Measurements from ENCODE around the gene WNT4. TPM values are rescaled to one million over a fixed set of nuclear protein-coding genes. Genes with fewer than 3 reads are reported as not detected.

The WNT4 gene
- total RNA-seq, 1 experiment from 2014 or later, result 0.70 TPM

DNA sequence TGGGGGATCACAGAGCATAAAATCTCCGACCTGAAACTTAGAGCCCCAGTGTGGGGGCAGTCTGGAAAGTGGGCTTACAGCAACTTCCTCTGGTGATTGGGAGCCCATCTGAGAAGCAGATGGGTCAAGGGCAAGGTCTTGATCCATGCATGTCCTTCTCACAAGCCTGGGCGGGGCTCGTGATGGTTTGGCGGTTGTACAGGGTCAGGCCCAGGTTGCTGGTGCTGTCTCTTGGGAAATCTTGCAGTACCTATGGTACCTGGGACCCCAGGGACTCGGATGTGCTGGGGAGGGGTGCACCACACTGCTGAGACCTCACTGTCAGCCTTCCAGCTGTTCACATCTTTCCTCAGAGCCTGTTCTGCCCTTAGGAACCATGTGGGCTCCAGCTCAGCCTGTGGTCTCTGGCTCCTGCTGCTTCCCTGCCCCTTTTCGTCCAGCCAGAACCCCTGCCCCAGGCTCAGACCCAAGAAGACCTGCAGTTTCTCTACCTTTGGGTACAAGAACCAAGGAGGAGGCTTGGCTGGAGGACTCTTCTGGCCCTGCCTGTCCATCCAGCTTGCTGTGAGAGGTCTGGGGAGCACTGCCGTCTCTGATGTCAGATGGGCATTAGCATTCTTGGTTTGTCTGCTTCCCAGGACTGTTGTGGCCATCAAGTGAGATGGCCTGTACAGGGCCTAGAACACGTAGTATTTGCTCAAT is 24.5 kb downstream of the WNT4 start:
- ChIA-PET CTCF (interaction anchor here (0.8 to 0.9 kb wide), 2 partner anchors 13 to 524 kb away, joined by 3 read pairs; no protein-coding TSS in a partner anchor), POLR2A (no interaction called here)
- DNase-seq (ENCODE audit: low spot score), result no peak
- H3K27ac Mint-ChIP-seq, result peak overlapping the region; percentile 51
- no peak for ATAC-seq
- peaks cover 44% of the 10 kb centered on the region for H3K4me1 Mint-ChIP-seq
- H3K36me3 Mint-ChIP-seq, result no peaks in the 10 kb centered on the region
- TF ChIP-seq ZNF232 (CRISPR knock-in tag; IDR thresholded peaks at IDR 0.05) (no peak), STAT6 (CRISPR knock-in tag; conservative IDR thresholded peaks at IDR 0.05; ENCODE audit: low read depth) (no peak), NR2C2 (CRISPR knock-in tag; IDR thresholded peaks at IDR 0.05) (no peak), FOXJ3 (CRISPR knock-in tag; IDR thresholded peaks at IDR 0.05; ENCODE audit: borderline replicate concordance) (no peak), ESRRA (CRISPR knock-in tag; IDR thresholded peaks at IDR 0.05; ENCODE audit: borderline replicate concordance) (no peak), E2F5 (CRISPR knock-in tag; IDR thresholded peaks at IDR 0.05) (no peak), CTCF (IDR thresholded peaks at IDR 0.05) (no peak), SMAD4 (CRISPR knock-in tag; IDR thresholded peaks at IDR 0.05) (no peak), MYBL2 (CRISPR knock-in tag; IDR thresholded peaks at IDR 0.05) (no peak), RORB (CRISPR knock-in tag; IDR thresholded peaks at IDR 0.05) (no peak), ATF1 (CRISPR knock-in tag; IDR thresholded peaks at IDR 0.05) (no peak), ZNF671 (CRISPR knock-in tag; IDR thresholded peaks at IDR 0.05) (no peak)
- TF ChIP-seq, protein P1, sequence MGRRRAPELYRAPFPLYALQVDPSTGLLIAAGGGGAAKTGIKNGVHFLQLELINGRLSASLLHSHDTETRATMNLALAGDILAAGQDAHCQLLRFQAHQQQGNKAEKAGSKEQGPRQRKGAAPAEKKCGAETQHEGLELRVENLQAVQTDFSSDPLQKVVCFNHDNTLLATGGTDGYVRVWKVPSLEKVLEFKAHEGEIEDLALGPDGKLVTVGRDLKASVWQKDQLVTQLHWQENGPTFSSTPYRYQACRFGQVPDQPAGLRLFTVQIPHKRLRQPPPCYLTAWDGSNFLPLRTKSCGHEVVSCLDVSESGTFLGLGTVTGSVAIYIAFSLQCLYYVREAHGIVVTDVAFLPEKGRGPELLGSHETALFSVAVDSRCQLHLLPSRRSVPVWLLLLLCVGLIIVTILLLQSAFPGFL (CRISPR knock-in tag; IDR thresholded peaks at IDR 0.05; ENCODE audit: borderline replicate concordance), result no peak
- TF ChIP-seq, protein P2, sequence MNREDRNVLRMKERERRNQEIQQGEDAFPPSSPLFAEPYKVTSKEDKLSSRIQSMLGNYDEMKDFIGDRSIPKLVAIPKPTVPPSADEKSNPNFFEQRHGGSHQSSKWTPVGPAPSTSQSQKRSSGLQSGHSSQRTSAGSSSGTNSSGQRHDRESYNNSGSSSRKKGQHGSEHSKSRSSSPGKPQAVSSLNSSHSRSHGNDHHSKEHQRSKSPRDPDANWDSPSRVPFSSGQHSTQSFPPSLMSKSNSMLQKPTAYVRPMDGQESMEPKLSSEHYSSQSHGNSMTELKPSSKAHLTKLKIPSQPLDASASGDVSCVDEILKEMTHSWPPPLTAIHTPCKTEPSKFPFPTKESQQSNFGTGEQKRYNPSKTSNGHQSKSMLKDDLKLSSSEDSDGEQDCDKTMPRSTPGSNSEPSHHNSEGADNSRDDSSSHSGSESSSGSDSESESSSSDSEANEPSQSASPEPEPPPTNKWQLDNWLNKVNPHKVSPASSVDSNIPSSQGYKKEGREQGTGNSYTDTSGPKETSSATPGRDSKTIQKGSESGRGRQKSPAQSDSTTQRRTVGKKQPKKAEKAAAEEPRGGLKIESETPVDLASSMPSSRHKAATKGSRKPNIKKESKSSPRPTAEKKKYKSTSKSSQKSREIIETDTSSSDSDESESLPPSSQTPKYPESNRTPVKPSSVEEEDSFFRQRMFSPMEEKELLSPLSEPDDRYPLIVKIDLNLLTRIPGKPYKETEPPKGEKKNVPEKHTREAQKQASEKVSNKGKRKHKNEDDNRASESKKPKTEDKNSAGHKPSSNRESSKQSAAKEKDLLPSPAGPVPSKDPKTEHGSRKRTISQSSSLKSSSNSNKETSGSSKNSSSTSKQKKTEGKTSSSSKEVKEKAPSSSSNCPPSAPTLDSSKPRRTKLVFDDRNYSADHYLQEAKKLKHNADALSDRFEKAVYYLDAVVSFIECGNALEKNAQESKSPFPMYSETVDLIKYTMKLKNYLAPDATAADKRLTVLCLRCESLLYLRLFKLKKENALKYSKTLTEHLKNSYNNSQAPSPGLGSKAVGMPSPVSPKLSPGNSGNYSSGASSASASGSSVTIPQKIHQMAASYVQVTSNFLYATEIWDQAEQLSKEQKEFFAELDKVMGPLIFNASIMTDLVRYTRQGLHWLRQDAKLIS (CRISPR knock-in tag; IDR thresholded peaks at IDR 0.05; ENCODE audit: borderline replicate concordance), result no peak
- no peaks in the 10 kb centered on the region for H3K27me3 Mint-ChIP-seq (ENCODE audit: low read depth)
- H3K9me3 Mint-ChIP-seq, result no peaks in the 10 kb centered on the region
- H3K4me3 Mint-ChIP-seq, result no peak overlapping the region

DNA sequence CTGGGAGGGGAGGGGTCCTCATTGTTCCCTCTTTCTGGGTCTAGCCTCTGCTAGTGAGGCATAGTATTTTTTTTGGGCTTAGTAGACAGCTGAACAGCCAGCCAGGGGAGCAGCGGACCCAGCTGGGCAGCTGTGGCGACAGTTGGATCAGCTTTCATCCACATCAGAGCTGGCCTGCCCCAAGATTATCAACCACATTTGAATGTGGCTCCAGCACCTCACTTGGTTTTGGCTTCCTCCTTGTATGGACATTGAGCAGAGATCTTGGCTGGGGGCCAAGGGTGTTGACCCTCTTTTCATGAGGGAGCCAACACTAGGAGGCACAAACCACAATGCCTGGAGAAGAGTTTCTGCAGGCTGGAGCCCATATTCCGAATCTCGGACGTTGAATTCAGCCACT is 25.0 kb downstream of the WNT4 start:
- ATAC-seq (no peak), DNase-seq (ENCODE audit: low spot score) (no peak)
- Mint-ChIP-seq H3K4me3 (no peak overlapping the region), H3K27ac (no peak overlapping the region), H3K4me1 (peaks cover 47% of the 10 kb centered on the region), H3K9me3 (no peaks in the 10 kb centered on the region), H3K27me3 (ENCODE audit: low read depth) (no peaks in the 10 kb centered on the region), H3K36me3 (no peaks in the 10 kb centered on the region)
- CTCF ChIA-PET, result interaction anchor here (0.8 to 1.3 kb wide), 3 partner anchors 12 to 524 kb away, joined by 3 to 5 read pairs (median 3); no protein-coding TSS in a partner anchor
- POLR2A ChIA-PET, result no interaction called here
- TF ChIP-seq, protein P3, sequence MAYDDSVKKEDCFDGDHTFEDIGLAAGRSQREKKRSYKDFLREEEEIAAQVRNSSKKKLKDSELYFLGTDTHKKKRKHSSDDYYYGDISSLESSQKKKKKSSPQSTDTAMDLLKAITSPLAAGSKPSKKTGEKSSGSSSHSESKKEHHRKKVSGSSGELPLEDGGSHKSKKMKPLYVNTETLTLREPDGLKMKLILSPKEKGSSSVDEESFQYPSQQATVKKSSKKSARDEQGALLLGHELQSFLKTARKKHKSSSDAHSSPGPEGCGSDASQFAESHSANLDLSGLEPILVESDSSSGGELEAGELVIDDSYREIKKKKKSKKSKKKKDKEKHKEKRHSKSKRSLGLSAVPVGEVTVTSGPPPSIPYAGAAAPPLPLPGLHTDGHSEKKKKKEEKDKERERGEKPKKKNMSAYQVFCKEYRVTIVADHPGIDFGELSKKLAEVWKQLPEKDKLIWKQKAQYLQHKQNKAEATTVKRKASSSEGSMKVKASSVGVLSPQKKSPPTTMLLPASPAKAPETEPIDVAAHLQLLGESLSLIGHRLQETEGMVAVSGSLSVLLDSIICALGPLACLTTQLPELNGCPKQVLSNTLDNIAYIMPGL (CRISPR knock-in tag; IDR thresholded peaks at IDR 0.05), result no peak
- TF ChIP-seq, protein P2 (CRISPR knock-in tag; IDR thresholded peaks at IDR 0.05; ENCODE audit: borderline replicate concordance), result no peak
- TF ChIP-seq HMGA2 (CRISPR knock-in tag; IDR thresholded peaks at IDR 0.05) (no peak), USF1 (CRISPR knock-in tag; IDR thresholded peaks at IDR 0.05) (no peak)

Measured in WTC11 (cell line).